Measurements from ENCODE around the gene FGD6. TPM values are rescaled to one million over a fixed set of nuclear protein-coding genes. Genes with fewer than 3 reads are reported as not detected.

The FGD6 gene
- polyA plus RNA-seq, 1 donor (not counting 4 experiments of a cell fraction or from before 2014, with no cell fraction given): 54.2 TPM

GRCh38 chr12:95118788-95119179 is 98.5 kb downstream of the FGD6 start:
- peaks cover 51% of the 10 kb centered on the region for H3K4me1 ChIP-seq (ENCODE audit: control insufficient read depth, extremely low read depth, insufficient read depth, low read length)
- dilution Hi-C loops (cut with MboI; ENCODE audit: extremely low pct_ligation_motif_present, low sequenced_read_pairs): no loop called here
- no peak for FAIRE-seq

GRCh38 chr12:95118138-95118787 is 99.0 kb downstream of the FGD6 start:
- H3K27me3 ChIP-seq (ENCODE audit: control insufficient read depth, extremely low read depth, insufficient read depth, low read length): no peaks in the 10 kb centered on the region
- FAIRE-seq: peak; percentile 91
- H2AFZ ChIP-seq (ENCODE audit: control insufficient read depth, low read length): no peak overlapping the region
- H3K9ac ChIP-seq (ENCODE audit: control insufficient read depth, extremely low read depth, insufficient read depth, low read length): peak overlapping the region; percentile 93
- H3K36me3 ChIP-seq (ENCODE audit: control insufficient read depth in 2 of 2, extremely low read depth in 1 of 2, insufficient read depth in 2 of 2, low read length in 2 of 2): peaks cover 2 to 11% of the 10 kb centered on the region in 2 experiments
- H3K4me2 ChIP-seq (ENCODE audit: control insufficient read depth, extremely low read depth, insufficient read depth, low read depth, low read length): peak overlapping the region; percentile 68
- no peaks in the 10 kb centered on the region for H3K9me1 ChIP-seq (ENCODE audit: control insufficient read depth, extremely low read depth, insufficient read depth, low read length)
- H3K79me2 ChIP-seq (ENCODE audit: control insufficient read depth, insufficient read depth, low read length): peaks cover 31% of the 10 kb centered on the region
- H3K4me1 ChIP-seq (ENCODE audit: control insufficient read depth, extremely low read depth, insufficient read depth, low read length): peaks cover 51% of the 10 kb centered on the region
- no peaks in the 10 kb centered on the region for H4K20me1 ChIP-seq (ENCODE audit: control insufficient read depth, extremely low read depth, insufficient read depth, low read length)
- no peaks in the 10 kb centered on the region for H3K9me3 ChIP-seq (ENCODE audit: control insufficient read depth, low read depth, low read length)
- no peak for DNase-seq (ENCODE audit: low read depth, low spot score)
- H3K27ac ChIP-seq (ENCODE audit: control insufficient read depth, insufficient read depth, low read length): peak overlapping the region; percentile 99
- TF ChIP-seq CTCF (optimal IDR thresholded peaks at IDR 0.05 in 1 of 3, IDR thresholded peaks at IDR 0.05 in 1 of 3, conservative IDR thresholded peaks at IDR 0.05 in 1 of 3; ENCODE audit: extremely low read depth in 1 of 3, insufficient read depth in 2 of 3, low read length in 3 of 3) (no peak), EZH2 (IDR thresholded peaks at IDR 0.05; ENCODE audit: low read length) (no peak)
- dilution Hi-C loops (cut with MboI; ENCODE audit: extremely low pct_ligation_motif_present, low sequenced_read_pairs): no loop called here
- H3K4me3 ChIP-seq (ENCODE audit: control insufficient read depth in 2 of 3, extremely low read depth in 1 of 3, insufficient read depth in 2 of 3, low read depth in 1 of 3, low read length in 3 of 3): peak overlapping the region in 1 of 3 experiments; percentile 0

More at GRCh38 chr12:95118788-95119179, 98.5 kb downstream of the FGD6 start:
- Histone ChIP-seq H3K36me3 (ENCODE audit: control insufficient read depth in 2 of 2, extremely low read depth in 1 of 2, insufficient read depth in 2 of 2, low read length in 2 of 2) (peaks cover 1 to 11% of the 10 kb centered on the region in 2 experiments), H2AFZ (ENCODE audit: control insufficient read depth, low read length) (no peak overlapping the region), H3K9me1 (ENCODE audit: control insufficient read depth, extremely low read depth, insufficient read depth, low read length) (no peaks in the 10 kb centered on the region), H3K27ac (ENCODE audit: control insufficient read depth, insufficient read depth, low read length) (peak overlapping the region; percentile 99), H3K4me2 (ENCODE audit: control insufficient read depth, extremely low read depth, insufficient read depth, low read depth, low read length) (peak overlapping the region; percentile 68), H4K20me1 (ENCODE audit: control insufficient read depth, extremely low read depth, insufficient read depth, low read length) (no peaks in the 10 kb centered on the region), H3K9me3 (ENCODE audit: control insufficient read depth, low read depth, low read length) (no peaks in the 10 kb centered on the region), H3K27me3 (ENCODE audit: control insufficient read depth, extremely low read depth, insufficient read depth, low read length) (no peaks in the 10 kb centered on the region), H3K79me2 (ENCODE audit: control insufficient read depth, insufficient read depth, low read length) (peaks cover 28% of the 10 kb centered on the region), H3K4me3 (ENCODE audit: control insufficient read depth in 2 of 3, extremely low read depth in 1 of 3, insufficient read depth in 2 of 3, low read depth in 1 of 3, low read length in 3 of 3) (peak overlapping the region in 1 of 3 experiments; percentile 0), H3K9ac (ENCODE audit: control insufficient read depth, extremely low read depth, insufficient read depth, low read length) (peak overlapping the region; percentile 25)
- DNase-seq (ENCODE audit: low read depth, low spot score): no peak
- no peak for TF ChIP-seq EZH2 (IDR thresholded peaks at IDR 0.05; ENCODE audit: low read length)
- TF ChIP-seq CTCF (optimal IDR thresholded peaks at IDR 0.05 in 1 of 3, IDR thresholded peaks at IDR 0.05 in 1 of 3, conservative IDR thresholded peaks at IDR 0.05 in 1 of 3; ENCODE audit: extremely low read depth in 1 of 3, insufficient read depth in 2 of 3, low read length in 3 of 3): no peak

All from keratinocyte (primary cell).